ENCODE measurements around the gene HBE1.
"Not testable (repeated sequence)": the region's sequence is repeated elsewhere in the genome, so short reads cannot be mapped to it uniquely, and the experiment has no call there.

DNA sequence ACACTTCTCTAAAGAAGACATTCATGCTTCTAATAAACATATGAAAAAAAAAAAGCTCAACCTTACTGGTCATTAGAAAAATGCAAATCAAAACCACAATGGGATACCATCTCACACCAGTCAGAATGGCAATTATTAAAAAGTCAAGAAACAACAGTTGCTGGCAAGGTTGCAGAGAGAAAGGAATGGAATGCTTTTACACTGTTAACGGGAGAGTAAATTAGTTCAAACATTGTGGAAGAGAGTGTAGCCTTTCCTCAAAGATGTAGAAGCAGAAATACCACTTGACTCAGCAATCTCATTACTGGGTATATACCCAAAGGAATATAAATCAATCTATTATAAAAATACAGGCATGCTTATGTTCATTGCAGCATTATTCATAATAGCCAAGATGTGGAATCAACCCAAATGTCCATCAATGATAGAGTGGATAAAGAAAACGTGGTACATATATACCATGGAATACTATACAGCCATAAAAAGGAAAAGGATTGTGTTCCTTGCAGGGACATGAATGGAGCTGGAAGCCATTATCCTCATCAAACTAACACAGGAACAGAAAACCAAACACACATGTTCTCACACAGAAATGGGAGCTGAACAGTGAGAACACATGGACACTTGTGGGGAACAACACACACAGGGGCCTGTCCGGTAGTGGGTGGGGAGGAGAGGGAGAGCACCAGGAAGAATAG, 43.7 kb upstream of the HBE1 start:
- TF ChIP-seq CTCF, POLR2A (IDR thresholded peaks at IDR 0.05): not testable (repeated sequence)

Measured in body of pancreas (tissue), 4 donors.